Measurements from ENCODE around the gene BOC.

Gene BOC

GRCh38 chr3:113297287-113297686, 85.9 kb downstream of the BOC start:
- H3K4me3 ChIP-seq (ENCODE audit: low read depth, low read length): no peak overlapping the region
- TF ChIP-seq CTCF (IDR thresholded peaks at IDR 0.05; ENCODE audit: low read depth, low read length): no peak

GRCh38 chr3:113297841-113298240, 86.5 kb downstream of the BOC start:
- TF ChIP-seq CTCF (IDR thresholded peaks at IDR 0.05; ENCODE audit: low read depth, low read length): no peak
- no peak overlapping the region for H3K4me3 ChIP-seq (ENCODE audit: low read depth, low read length)

- no peak overlapping the region for H3K4me3 ChIP-seq (ENCODE audit: low read depth, low read length)
- no peak for TF ChIP-seq CTCF (IDR thresholded peaks at IDR 0.05; ENCODE audit: low read depth, low read length)
Observed at GRCh38 chr3:113300596-113300995, 89.2 kb downstream of the BOC start.

GRCh38 chr3:113304102-113304501, 92.7 kb downstream of the BOC start:
- no peak overlapping the region for H3K4me3 ChIP-seq (ENCODE audit: low read depth, low read length)

GRCh38 chr3:113304856-113305540, 93.6 kb downstream of the BOC start:
- TF ChIP-seq CTCF (IDR thresholded peaks at IDR 0.05; ENCODE audit: low read depth, low read length): no peak
- no peak overlapping the region for H3K4me3 ChIP-seq (ENCODE audit: low read depth, low read length)

More at GRCh38 chr3:113304102-113304501, 92.7 kb downstream of the BOC start:
- no peak for TF ChIP-seq CTCF (IDR thresholded peaks at IDR 0.05; ENCODE audit: low read depth, low read length)

GRCh38 chr3:113310960-113311359, 99.6 kb downstream of the BOC start:
- no peak for TF ChIP-seq CTCF (IDR thresholded peaks at IDR 0.05; ENCODE audit: low read depth, low read length)
- no peak overlapping the region for H3K4me3 ChIP-seq (ENCODE audit: low read depth, low read length)

GRCh38 chr3:113312416-113312815, 101.1 kb downstream of the BOC start:
- TF ChIP-seq CTCF (IDR thresholded peaks at IDR 0.05; ENCODE audit: low read depth, low read length): no peak
- no peak overlapping the region for H3K4me3 ChIP-seq (ENCODE audit: low read depth, low read length)

All from WI38 (cell line).